Renal cortex interstitium (tissue), 11 donors: ENCODE data around the gene CFAP74. TPM values are rescaled to one million over a fixed set of nuclear protein-coding genes. Genes with fewer than 3 reads are reported as not detected.

Experiments
- DNase-seq, 11 donors: peaks; one replicate each; pipeline ENCODE4 v3.0.0-alpha.2; 2013; ENCODE audit warnings: low read depth in 9 of 11, low spot score in 4 of 11; ENCODE audit errors: extremely low read depth in 1 of 11
- polyA plus RNA-seq, 3 donors: library from polyadenylated mRNA; unstranded; fragments of 120-200 nt; gene quantifications; one replicate each; pipeline ENCODE4 v1.2.1, GENCODE V29; 2013; ENCODE audit not compliant: insufficient read length in 3 of 3

CFAP74 gene
- polyA plus RNA-seq, 3 donors: 0.52 to 1.2 (median 0.96) TPM

DNA sequence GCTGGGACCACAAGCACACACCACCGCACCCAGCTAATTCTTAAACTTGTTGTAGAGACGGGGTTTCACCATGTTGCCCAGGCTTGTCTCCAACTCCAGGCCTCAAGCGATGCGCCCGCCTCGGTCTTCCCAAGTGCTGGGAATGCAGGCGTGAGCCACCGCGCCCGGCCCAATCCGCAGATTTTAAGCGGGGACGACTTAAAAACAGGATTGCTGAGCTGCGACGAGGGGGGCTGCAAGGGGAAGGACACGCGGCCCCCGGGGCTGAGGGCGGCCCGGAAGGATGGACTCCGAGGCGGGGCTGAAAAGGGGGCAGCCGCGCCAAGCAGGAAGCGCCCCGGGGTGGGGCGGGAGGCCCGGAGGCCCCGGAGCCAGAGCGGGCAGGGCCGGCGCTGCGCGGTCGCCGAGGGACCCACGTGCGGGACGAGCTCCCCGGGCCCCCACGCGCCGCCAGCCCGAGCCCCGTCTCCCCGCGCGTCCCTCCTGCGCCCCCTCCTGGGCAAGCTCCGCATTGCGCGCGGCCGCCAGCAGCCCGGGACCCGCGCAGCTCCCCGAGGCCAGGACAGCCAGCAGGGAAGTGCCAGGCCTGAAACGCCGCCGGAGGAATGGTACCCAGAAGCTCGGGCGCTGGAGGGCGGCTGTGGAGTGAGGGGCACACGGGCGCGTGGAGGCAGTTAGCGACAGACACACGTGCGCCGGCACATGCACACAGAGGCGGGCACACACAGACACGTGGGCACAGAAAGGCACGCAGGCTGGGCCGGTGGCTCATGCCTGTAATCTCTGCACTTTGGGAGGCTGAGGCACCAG, 41.1 kb upstream of the CFAP74 start:
- DNase-seq: peak in 2 of 11 donors; percentile 56 to 60

DNA sequence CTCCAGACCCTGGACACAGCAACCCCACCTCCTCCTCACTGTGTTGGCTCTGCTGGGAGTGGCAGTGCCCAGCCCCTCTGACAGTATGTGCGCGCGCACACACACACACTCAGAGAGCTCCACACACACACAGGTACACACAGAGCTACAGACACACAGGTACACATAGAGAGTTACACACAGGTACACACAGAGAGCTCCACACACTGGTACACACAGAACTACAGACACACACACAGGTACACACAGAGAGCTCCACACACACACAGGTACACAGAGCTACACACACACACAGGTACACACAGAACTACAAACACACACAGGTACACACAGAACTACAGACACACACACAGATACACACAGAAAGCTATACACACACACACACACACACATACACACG, 40.3 kb upstream of the CFAP74 start:
- DNase-seq: no peak

DNA sequence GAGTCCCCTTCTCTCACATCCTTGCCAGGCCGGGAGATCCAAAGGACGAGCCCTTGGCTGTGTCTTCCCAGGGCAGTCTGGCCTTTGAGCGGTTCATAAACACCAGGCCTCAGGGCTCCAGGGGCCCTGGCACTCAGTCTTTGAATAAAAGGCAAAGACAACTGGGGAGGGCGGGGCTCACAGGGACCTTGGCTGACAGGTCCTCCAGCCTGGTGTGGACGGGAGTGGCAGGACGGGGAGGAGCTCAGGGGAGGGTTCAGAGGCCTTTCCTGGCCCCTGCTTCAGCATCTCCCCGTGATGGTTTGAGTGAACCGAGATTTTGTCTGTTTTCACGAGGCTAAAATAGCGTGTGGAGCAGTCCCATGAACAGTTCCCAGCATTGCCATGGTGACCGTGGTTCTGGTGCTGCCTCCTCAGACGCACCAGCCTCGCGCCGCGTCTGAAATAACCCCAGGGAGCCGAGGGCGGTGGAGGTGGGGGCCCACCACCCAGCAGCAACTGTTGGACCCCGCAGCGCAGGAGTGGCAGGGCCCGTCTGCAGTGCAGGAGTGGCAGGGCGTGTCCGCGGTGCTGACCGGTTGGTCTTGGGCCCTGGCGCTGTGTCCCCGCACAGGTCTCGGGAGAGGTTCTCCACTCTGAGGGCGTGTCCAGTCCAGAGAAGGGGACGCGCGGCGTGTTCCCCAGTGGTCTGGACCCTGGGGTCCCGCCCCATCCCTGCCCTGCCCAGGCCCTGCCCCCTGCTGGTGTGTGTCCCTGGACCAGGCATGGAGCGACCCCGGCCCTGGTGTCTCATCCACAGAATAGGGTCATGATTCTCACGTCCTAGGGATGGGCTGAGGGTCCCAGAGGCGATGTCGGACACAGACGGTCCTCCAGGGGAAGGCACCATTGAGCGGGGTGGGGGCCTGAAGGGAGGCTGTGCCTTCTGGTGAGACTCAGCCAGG, 39.5 kb upstream of the CFAP74 start:
- no peak for DNase-seq

DNA sequence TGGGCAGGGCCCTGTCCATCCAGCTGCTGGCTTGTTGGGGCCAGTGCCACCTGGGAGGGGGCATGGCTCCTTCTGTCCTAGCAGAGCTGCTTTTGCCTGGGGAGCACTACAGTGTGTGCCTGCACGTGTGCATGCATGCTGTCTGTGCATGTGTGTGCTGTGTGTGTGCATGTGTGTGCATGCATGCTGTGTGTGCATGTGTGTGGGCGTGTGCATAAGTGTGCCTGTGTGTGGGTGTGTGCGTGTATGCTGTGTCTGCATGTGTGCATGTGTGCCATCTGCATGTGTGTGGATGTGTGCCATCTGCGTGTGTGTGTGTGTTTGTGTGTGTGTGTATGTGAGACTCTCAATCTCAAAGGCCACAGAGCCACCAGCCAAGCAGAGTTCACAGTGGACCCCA, 38.3 kb upstream of the CFAP74 start:
- DNase-seq: no peak

DNA sequence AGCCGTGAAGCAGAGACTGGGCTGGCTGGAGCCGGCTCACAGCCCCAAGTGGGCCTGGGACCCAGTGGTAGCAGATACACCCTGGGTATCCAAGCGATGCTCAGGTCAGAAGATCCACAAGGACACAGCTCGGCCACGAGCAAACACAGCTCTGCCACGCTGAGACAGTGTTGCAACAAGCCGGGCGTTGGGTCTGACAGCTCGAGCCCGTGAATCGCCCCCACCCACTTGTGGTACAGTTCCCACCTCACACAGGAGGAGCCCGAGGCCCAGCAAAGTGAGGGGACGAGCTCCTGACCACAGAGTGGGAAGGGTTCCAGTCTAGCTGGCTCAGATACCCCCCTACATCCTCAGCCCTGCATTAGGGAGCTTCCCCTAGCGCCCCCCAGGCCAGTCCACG, 37.7 kb upstream of the CFAP74 start:
- DNase-seq: no peak

DNA sequence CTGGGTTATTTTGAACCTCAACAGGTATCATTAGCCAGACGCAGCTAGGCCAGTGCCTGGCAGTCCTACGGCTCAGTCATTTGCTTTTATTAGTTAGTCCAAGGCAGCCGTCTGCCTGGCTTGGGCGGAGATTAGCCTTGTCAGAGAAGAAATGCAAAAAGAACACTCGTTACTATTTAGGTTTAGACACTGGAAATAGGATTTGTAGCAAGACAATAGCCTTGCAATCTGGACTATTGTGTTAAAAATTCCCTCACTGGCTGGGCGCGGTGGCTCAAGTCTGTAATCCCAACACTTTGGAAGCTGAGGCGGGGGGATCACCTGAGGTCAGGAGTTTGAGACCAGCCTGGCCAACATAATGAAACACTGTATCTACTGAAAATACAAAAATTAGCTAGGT, 35.7 kb upstream of the CFAP74 start:
- DNase-seq: no peak

DNA sequence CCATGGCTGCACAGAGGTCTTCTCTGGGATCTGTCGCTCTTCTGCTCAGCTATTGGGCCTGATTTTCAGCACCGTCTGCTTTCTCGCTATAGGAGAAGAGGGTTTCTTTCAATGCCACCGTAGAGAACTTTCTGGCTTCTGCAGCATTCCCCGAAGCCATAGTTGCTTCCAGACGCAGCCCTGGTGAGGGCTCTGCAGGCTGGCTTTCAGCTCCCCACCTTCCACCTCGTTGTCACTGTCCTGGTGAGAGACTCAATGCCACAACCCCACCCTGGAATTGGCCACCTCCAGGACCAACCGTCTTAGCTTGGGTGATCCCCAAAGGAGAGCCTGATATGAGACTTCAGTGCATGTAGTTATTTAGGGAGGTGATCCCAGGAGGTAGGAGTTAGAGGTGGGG, 34.6 kb upstream of the CFAP74 start:
- DNase-seq: no peak

DNA sequence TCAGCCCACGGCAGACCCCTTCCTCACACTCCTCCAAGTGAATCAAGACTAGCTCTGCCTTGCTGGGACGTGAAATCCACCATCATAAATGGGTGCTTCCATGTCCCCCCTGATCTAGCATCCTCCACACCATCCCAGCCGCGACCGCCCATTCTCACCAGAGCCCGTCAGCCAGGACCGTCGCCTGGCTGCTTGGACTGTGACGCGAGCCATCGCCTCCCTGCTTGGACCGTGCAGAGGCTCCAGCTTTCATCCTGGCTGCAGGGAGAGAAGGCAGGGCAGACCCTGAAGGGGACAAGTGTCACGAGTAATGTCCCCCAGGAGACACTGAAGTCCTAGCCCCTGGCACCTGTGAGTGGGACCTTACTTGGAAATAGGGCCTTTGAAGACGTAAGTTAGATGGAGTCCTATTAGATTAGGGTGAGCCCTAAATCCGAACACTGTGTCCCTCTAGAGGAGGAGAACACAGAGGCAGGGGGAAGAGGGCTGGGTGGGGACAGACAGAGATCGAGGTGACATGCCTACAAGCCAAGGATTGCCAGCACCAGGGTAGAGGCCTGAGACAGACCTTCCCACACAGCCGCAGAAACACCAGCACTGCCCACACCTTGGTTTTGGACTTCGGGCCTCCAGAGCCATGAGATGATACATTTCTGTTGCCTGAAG, 33.9 kb upstream of the CFAP74 start:
- no peak for DNase-seq

DNA sequence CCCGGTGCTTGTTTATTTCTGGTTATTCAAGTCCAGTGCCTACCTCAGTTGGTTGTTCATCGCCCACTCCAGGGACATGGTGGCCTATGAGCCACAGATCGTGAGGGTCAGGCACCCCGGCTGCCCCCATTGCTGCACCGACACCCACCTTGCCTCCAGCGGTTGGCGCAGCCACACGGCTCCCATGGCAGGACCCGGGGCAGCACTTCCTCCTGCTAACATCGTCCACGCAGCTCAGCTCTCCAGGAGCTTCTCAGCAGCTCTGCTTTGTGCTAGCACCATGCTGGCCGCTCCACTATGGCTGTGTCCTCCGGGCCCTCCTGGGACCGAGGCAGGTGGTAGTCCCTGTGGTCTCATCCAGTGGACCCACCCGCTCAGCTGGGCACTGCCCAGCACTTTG, 32.7 kb upstream of the CFAP74 start:
- no peak for DNase-seq

DNA sequence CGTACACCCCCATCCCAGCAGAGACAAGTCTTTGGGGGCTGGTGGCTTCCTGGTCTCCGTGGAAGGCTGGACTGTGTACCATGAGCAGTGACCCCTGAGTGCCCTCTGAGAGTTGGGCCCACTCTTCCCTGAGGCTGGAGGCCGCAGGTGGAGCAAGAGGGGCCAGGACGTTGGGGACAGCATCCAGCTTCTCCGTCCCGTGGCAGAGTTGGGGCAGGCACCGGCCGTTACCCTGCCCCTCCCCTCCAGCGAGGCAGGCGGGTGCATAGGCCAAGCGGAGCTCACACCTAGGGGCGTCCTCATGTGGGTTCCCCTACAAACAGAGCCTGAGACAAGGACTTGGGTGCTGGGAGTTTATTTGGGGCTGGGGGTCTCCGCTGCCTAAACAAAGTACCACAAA, 29.6 kb upstream of the CFAP74 start:
- no peak for DNase-seq

DNA sequence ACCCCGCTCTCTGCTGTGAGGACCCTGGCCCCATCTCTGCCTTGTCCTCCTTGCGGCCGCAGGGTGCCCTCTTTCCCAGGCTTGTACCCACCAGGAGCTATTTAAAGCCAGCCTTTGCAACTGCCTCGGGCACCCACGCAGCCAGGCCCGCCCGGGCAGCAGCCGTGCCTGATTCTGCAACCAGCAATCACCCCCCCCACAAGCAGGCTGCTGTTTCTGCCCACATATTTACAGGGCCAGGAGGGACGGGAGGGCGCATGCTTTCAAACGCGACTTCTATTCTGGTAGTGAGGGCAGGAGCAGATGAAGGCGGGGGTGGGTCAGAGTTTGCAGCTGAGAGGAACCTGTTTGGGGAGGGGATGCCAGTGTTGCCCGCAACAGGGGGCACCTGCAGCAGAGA, 29.2 kb upstream of the CFAP74 start:
- DNase-seq: no peak

DNA sequence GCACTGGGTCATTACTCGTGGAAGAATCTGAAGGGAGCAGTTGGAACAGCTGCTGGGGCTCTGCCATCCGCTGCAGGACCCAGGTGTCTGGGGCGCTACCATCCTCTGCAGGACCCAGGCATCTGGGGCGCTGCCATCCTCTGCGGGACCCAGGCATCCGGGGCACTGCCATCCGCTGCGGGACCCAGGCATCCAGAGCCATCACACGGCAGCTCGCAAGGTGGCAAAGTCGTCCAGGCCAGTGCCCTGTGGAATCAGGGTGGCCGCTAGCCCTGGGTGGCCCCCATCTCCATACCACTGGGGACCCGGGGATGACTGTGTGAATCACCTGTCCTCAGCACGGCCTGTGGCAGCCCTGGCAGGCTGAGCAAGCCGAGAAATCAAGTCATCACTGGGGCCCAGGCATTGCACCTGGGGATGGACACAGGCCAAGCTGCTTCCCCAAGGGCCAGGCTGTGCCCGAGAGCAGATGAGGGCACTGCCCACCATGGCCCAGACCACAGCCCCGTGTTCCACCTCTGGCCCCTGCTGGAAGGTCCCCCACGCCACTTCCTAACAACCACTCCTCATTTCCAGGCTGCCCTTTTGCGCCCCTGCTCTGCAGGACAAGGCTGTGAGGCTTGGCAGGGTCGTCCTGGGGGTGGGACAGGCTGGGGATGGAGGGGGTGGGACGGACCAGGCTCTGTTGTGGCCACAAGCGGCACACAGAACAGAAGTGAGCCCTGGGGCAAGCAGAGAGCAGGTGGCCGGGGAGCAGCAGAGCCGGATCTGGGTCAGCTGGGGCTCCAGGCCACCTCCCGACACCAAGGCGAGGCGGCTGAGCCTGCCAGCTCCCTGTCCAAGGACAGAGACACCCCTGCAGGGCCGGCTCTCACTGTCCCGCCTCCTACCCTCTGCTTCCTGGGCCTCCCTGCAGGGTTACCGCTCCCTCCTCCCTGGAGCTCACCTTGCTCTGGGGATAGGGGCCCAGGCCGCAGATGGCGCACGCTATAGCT, 28.3 kb upstream of the CFAP74 start:
- DNase-seq: no peak

DNA sequence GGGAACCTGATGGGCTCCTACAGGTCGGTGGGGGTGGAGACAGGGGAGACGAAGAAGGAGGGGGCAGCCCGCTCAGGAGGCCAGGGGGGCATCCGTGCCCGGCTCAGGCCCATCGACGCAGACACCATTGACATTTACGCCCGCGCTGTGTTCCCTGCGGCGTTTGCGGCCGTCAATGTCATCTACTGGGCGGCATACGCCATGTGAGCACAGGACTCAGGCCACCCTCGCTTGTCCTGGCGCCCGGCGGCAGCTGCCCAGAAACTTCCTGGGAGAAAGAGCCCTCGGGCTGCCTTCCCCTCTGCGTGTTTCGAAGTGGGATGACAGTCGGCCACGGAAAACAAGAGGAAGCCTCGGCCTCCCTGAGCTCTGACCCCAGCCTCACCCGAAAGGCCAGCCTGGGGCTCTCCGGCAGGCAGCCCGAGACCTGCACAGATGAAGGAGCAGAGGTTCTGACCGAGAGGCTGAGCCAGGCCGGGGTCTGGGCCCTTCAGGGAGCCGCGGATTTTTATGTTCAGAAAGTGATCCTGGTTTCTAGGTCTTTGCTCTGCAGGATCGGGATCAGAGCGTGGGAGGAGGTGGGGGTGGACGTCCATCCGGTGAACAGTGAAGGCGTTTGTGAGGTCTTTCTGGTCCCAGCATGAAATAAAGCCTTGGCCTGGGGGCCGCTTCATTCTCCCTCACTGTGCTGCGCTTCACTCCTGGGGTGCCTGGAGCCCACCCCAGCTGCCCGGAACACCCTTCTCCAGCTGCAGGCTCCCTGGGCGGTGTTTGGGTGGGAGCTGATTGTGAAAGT, 26.7 kb upstream of the CFAP74 start:
- DNase-seq: no peak

DNA sequence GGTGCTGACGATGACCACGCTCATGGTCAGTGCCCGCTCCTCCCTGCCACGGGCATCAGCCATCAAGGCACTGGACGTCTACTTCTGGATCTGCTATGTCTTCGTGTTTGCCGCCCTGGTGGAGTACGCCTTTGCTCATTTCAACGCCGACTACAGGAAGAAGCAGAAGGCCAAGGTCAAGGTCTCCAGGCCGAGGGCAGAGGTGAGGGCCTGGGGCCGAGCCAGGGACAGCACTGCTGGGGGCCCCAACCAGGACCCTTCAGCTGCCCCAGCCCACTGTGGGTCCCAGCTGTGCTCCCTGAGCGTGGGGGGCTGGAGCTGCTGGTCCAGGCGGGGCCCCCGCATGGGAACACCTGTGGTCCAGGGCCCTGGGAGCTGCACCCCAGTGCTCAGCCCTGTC, 26.0 kb upstream of the CFAP74 start:
- DNase-seq: no peak

DNA sequence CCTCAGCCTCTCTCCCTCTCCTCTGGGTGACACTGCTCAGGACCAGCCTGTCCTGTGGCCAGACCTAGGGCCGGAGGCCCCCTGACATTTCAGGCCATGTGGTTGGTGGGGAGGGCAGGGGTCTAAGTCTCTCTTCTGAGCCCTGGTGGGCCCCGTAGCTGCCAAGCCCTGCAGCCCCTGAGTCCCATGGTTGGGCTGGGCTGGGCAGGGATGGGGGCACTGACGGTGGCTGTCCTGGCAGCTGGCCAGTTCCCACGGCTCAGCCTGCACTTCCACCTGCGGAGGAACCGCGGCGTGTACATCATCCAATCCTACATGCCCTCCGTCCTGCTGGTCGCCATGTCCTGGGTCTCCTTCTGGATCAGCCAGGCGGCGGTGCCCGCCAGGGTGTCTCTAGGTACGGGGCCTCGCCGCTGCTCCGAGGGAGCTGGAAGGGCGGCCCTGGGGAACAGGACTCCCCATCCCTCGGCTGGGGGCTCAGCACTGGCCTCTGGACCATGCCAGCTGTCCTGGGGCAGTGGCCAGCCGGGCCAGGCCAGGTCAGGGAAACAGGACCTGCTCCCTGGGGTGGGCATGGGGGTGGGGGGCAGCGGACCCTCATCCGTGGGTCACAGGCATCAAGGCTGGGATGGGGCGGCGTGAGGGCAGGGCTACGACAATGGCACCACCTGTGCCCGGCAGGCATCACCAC, 25.4 kb upstream of the CFAP74 start:
- no peak for DNase-seq

DNA sequence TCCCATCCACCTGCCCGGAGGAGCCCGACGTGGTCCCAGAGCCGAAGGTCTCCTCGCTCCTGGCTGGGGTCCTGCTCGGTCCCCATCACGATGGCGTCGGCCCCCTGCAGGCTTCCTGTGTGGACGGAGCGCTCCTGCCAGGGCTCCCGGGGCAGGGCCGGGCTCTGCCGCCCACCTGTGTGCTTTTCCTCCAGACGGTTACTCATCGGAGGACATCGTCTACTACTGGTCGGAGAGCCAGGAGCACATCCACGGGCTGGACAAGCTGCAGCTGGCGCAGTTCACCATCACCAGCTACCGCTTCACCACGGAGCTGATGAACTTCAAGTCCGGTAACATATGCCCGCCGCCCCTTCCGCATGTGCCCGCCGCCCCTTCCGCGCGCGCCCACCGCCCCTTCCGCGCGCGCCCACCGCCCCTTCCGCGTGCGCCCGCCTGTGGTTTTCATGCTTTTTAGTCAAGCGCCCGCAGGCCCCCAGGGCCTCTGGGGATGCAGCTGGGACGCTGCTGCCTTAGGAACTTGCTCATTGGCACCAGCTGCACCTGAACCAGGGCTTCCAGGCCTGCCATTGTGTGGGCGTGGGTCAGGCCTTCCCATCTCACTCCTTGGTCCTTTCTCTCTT, 24.5 kb upstream of the CFAP74 start:
- no peak for DNase-seq

DNA sequence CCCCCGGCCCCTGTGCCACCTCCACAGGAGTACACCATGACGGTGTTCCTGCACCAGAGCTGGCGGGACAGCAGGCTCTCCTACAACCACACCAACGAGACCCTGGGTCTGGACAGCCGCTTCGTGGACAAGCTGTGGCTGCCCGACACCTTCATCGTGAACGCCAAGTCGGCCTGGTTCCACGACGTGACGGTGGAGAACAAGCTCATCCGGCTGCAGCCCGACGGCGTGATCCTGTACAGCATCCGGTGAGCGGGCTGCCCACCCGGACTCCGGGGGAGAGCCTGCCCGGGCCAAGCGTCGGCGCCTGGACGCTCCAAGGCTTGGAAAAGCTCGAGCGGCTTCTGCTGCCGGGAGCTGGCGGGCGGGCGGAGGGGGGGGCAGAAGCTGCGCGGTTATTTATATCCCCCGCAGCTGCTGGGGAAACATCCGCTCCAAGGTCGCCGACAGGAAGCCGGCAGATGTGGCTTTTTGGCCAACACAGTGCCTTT, 21.9 kb upstream of the CFAP74 start:
- no peak for DNase-seq
